HG03045 (cell line): ENCODE data around the gene OTOL1.

Source experiments
- ATAC-seq: cut with Tn5 transposase; IDR thresholded peaks from one replicate; pipeline ENCODE4 v1.9.1; 2021; ENCODE audit warnings: mild to moderate bottlenecking, moderate library complexity; ENCODE audit not compliant: unreplicated experiment

The OTOL1 gene

DNA sequence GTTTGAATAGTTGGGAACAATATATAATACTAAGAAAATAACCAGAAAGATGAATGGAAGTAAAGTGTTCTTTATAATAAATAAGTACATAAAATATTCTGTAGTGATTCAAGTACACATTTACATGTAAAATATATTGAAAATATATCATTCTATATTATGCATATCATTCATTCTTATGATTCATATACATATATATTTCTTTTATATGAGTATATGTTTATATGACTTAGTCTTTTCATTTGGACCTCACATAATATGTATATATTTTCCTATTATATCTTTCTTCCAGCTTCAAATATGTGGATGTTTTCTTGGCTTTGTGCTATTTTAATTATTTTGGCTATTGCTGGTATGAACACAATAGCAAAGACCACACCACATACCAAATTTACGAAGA, at the start of gene OTOL1:
Gene OTOL1, plus strand, starts transcription at position 301 of the 400 bp plus-strand sequence. Its CDS starts 0 bp downstream, at position 301.
- no peak for ATAC-seq

DNA sequence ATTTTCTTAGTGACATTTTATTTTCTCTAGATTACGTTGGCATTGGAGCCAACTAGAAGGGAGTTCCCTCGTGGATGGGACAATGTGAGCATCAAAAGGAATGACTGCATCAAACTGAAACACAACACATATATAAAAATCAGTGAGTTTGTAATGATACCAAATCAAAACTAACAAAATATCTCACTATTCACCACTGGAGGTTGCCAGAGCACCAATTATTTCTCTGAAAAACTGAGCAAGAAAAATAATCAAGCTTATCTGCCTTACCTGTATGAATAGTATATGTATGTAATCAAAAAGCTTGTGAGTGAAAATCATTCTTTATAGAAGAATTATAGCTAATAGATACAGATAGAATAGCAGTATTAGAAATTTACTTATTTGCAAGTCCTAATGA, 46.8 kb upstream of the OTOL1 start:
- no peak for ATAC-seq

DNA sequence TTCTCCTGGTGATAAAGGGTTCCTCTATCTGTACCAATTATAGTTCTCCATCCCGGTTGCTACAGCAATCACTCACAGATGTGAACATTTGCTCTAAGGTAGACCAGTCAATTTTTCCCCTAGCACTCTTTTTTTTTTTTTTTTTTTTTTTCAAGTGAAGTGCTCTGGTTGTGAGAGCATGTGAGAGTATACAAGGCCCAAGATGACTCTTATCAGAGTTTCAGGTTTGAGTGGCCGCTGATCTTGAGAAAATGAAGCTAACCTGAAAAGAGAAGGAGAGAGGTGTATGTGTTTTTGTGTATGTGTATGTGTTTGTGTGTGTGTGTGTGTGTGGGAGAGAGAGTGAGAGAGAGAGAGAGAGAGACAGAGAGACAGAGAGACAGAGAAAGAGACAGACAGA, 44.4 kb upstream of the OTOL1 start:
- no peak for ATAC-seq

DNA sequence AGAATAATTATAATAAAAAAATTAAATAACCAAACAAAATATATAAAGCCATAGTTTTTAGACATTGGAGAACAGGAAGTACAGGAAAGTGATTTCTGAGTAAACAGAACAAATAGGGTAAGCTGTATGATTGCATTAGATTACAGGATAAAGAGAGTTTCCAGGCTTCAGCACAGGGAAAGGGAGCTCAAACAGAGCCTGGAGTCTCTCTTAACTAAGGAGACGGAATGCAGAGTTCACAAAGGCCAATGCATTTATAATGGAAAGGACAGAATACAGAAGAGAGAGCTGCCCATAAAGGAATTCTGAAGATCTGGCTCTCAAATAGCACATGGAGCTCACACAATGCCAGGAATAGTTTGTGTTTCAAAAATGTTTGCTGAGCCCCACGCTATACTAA, 42.0 kb upstream of the OTOL1 start:
- no peak for ATAC-seq

DNA sequence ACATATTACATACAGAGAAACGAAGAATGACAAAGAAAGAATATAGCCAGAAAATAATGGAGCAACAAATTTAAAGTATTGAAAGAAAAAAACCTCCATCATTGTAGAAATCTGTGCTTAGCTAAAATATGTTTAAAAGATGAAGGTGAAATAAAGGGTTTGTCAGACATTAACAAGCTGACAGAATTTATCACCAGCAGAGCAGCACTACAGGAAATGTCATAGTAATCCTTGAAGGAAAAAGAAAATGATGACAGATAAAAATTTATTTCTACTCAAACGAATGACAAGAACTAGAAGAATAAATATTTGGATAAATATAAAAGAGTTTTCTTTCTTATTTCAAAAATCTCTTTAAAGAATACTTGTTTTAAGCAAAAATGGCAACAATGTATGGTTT, 40.6 kb upstream of the OTOL1 start:
- no peak for ATAC-seq

DNA sequence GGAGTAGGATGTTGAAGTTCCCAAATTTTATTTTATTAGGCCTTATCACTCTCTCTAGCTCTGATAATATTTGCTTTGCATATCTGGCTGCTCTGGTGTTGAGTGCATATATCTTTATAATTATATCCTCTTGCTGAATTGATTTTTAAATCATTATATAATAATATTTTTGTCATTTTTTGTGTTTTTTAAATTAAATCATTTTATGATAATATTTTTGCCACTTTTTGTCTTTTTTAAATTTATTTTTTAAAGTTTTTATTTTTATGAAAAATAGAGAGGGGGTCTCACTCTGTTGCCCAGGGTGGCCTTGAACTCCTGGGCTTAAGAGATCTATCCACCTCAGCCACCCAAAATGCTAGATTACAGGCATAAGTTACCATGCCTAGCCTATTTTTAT, 34.5 kb upstream of the OTOL1 start:
- ATAC-seq = no peak

DNA sequence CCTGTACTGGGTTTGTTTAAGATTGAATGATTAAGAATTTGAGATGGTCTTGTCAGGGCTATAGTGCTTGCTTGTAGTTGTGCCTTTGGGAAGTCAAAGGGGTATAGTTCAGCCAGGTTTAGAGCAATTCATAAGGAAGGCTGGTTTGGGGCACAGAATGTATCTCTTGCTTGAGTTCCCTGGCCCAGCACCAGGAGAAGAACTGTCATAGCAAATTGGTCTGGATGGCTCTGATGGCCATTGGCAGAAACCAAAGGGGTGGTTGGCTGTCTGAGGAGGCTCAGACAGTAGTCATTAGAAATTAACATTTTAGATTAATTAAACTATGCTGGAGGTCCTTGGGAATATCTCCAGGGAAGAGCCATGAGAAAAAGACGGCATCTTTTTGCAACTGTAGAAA, 25.4 kb upstream of the OTOL1 start:
- ATAC-seq = no peak

DNA sequence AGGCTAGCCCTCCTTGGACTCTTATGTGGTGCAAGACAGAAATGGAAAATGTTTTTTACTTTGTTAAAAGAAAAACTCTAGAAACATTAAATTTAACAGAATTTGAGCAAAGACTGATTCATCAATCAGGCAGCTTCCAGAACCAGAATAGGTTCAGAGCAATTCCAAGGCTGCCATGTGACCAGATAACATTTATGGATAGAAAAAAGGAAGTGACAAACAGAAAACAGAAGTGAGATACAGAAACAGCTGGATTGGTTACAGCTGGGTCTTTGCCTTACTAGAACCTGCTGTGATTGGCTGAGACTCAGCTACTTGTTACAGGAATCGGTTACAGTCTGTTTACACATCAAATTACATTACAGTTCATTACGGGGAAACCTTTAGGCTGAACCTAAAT, 22.5 kb upstream of the OTOL1 start:
- no peak for ATAC-seq

DNA sequence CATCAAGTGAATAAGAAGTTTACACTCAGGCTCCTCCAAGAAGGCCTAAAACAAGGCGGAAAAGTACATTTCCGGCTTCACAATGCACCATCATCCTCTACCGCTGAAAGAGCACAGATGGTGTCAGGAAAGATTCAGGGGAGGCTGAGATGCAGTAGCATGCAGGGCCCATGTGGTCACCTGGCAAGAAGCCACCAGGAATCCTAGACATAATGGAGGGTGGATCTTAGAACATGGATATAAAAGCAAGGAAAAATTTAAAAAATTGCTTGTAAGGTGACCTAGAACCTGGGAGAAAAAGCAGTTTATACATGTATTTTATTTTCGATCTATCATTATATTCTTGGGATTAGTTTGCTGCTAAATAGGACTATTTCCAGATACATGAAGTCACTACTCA, 21.9 kb upstream of the OTOL1 start:
- no peak for ATAC-seq

DNA sequence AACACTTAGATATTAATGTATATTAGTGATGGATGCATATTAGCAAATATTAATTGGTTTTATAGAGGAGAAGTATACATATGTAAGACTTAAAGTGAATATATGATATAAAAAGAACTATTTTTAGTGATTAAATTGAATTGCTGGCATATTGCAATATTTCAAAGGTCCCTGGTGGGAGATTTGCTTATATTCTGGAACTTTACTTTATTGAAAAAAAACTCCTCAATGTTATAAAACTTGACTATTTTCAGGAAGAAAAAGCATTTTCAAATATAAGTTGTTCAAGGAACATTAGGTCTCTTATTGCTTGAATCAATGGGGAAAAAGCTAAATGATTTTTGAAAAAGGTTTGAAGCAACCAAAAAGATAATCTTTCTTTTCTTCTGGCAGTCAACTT, 21.4 kb upstream of the OTOL1 start:
- no peak for ATAC-seq

DNA sequence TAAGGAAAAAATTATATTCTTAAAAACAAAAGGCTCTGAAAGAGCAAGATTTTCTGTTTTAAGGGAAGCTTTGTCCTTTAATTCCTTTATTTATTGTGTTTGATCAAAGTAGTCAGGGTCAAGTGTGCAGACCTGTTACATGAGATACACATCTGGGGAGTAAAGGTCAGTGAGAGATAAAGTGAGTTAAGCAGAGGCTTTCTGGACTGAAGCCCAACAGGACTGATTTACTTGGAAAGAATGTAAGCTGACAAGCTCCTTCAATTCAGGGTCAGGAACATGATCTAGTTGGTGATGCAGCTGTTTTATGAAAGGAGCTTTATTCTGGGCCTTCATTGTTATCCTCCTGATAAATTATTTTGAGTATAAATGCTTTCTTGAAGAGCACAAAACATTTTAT, 20.7 kb upstream of the OTOL1 start:
- no peak for ATAC-seq

DNA sequence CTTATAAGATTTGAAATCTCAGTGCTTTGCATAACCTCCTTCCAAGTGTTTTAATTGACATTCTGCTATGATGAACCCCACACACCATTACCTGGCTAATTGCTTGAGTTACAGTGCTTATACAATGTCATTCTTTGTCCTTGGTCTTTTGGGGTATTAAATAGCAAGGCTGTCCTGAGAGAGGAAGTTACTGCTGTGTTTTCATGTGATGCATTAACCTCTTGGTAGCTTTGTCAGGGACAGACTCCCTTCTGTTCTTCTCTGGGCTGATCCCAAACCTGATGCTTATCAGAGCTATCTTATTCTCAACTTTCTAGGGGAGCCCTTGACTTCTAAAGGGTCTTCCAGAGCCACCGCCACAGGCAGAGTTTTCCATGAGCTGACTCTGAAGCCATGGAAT, 12.4 kb upstream of the OTOL1 start:
- ATAC-seq = no peak

DNA sequence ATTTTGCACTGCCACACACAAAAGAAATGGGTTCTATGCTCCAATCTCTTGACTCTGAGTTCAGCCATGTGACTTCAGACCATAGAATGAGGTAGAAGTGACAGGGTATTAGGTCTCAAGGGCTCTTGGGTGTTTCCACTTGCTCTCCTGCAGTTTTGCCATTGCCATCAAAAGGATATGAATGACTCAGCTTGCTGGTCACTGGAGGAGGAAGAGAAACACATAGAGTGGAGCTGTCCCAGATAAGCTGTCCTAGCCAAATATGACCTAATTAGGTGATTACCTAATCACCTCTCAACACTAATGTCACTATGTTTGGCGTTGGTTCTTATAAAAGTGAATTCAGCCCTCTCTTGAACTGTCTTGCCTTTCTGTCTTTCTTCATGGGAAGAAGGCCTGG, 8.3 kb upstream of the OTOL1 start:
- peak; percentile 52 for ATAC-seq

DNA sequence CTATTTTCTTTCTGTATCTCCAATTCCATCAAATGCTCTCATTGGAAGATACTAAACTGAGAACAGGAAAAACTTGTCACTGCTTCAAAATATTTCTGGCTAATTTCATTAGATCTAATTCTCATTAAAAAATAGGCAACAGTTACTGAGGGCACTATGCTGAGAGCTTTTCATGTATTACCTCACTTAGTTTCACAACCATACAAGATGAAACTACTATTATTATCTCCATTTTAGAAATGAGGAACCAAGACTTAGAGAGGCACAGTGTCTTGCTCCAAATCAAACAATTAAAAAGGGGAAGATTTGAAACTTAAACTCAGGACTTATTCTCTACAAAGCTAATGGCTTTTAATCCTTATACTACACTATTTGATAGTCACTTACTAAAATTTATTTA, 7.2 kb upstream of the OTOL1 start:
- ATAC-seq = peak; percentile 82

DNA sequence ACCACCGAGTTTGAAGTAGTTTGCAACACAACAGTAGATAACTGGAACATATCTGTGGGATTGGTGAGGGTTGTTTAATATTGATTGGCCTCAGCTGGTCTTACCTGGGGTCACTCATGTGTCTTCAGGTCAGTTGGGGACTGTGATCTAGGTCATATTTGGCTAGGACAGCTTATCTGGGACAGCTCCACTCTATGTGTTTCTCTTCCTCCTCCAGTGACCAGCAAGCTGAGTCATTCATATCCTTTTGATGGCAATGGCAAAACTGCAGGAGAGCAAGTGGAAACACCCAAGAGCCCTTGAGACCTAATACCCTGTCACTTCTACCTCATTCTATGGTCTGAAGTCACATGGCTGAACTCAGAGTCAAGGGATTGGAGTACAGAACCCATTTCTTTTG, 5.8 kb upstream of the OTOL1 start:
- peak; percentile 52 for ATAC-seq

DNA sequence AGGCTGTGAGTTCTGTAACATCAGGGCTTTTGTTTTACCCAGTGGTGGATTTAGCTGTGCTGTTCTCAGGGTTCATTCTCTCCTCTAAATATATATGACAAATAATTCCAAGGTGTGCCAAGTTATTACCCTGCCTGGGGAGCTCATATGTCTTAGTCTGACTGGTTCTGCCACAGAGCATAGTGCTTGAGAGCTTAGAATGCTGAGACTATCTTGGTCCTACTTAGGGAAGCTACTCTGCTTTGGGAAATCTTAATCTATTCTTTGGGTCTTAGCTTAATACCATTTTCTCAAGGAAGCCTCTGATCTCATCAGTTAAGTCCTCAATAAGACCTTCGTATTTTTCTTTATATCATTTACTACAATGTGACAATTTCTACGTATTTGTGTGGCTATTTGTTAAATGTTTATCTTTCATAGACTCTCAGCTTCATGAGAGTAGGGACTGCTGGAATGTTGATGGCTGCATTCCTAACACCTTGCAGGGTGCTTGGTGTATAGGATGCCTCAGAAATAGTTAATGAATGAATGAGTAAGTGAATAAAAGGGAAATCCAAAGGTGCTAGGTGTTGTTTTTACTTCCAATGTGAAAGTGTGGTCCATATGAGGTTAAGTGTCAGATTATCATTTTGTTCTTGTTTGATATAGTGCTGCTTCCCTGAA, 1.8 kb downstream of the OTOL1 start:
- ATAC-seq = no peak

DNA sequence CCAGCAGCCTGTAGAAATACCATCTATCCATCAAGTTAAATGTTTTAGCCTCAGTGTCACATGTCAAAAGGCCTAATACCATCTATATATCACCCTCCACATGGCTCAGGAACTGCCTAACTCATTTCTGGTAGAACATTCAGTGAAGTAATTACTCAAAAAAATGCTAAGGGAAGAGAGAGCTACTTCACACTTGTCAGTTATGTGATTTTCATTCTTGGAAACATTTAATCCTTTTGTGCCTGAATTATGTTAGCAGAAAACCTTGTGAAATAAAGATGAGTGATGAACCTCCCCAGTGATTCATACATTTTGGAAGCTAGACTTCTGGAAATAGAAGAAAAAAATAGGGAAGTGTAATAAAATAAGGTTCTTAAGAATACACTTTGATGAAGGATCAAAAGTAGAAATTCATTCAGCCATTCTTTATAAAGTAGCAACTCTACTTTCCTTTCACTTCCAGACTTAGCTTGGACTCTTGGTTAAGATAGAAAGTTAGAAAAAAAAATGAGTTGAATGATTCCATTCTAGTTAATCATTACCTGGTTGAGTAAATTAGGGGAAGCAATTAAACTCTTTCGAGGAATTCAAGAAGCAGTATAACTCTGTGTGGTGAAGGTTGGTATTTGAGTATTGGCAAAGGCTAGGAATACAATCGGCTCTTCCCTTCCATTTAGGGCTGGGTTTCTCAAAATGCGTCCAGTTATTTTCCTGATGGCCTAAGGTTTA, 3.6 kb downstream of the OTOL1 start:
- ATAC-seq = no peak

DNA sequence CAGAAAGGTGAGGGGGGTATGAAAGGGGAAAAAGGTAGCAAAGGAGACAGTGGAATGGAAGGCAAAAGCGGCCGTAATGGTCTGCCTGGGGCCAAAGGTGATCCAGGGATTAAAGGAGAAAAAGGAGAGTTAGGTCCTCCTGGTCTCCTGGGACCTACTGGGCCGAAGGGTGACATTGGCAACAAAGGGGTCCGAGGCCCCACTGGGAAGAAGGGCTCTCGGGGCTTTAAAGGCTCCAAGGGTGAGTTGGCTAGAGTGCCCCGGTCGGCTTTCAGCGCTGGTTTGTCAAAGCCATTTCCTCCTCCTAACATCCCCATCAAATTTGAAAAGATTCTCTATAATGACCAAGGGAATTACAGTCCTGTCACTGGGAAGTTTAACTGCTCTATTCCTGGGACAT, 6.7 kb downstream of the OTOL1 start:
- no peak for ATAC-seq

DNA sequence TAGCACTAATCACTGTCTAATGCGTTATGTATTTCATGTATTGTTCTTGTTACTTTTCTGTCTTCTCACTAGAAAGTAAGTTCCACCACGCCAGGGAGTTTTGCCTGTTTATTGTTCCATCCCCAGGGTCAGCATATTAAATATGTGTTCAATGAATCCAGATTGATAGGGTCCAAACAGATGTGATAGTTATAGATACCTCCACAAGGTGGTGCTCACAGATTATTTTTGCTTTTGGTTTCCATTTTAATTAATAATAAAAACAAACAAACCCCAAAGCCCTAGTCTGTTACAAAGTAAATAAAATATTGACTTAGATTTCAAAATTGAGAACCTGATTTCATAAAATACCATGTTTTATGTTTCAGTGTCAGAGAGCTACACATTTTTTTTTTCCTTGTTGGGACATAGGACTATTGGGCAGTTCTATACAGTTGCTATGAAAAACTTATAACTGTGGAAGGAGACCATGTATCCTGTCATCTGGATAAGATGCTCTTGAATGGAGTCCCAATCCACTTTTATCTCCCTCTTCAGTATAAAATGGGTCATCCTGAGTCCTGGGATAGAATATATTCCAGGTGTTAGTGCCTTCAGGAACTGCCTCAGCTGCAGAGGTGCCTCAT, 12.4 kb downstream of the OTOL1 start:
- peak; percentile 56 for ATAC-seq

DNA sequence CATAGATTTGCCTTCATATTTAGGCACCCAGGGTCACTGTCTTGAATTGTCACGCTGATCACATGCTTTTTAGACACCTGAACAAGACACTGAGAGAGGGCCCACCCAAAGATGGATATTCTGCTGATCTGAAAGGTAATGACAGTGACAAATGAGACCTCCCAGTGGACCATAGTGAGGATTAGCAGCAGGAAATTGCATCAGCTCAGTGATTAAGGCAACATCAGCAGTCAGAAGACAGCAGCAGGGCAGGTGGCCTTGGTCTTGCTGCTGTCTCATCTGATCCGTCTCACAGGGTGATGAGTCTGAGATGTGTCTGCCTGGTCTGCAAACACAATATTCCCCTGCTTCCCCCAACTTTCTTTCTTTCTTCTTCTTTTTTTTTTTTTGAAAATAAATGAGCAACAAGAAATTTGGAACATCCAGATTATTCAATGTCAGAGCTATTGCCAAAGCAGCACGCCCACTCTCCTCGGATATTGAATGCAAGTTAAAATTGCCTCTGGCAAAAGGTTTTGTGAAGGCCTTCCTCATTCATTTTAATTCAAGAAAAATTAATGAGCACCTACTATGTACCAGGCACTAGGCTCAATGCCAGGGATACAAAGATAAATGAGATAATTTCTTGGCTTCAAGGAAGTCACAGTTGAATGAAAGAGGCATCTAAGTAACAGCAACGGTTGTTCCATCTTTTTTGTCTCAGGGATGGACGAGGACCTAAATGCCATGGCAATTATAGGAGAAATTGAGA, 14.1 kb downstream of the OTOL1 start:
- ATAC-seq = no peak

DNA sequence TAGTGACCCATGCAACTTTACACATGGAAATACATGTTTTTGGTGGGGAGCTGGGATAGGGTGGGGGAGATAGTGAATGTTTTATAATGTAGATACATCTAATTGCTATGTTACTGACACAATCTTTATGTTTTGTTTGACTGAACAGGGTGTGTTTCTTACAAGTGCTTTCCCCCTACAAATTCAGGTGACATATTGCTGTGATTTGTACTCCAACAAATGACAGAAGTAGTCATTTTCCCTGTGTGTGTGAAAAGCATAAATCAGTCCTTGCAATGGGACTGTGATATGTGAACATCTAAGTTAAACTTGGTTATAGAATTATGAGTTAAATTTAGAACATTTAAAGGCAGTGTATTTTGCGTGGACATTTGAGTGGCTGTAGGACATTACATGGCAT, 27.3 kb downstream of the OTOL1 start:
- ATAC-seq = no peak

DNA sequence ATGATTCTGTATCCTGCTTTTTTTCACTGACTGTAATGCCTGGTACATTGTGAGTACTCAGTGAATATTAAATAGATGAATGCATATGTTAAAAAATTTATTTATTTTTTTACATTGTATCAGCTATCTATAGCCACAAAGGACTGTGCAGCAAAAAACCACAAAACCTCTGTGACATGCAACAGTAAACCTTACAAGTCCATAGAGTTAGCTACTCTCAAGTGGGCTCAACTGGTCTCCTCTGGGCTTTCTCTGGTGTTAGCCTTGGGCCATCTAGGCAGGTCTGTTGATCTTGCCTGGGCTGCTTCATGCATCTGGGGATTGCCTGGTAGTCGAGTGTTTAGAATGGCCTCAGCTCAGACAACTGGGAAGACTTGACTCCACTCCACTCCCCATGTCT, 35.3 kb downstream of the OTOL1 start:
- no peak for ATAC-seq
